ENCODE measurements around the gene ZBTB7C. TPM values are rescaled to one million over a fixed set of nuclear protein-coding genes. Genes with fewer than 3 reads are reported as not detected.

The ZBTB7C gene
- total and polyA plus RNA-seq, 2 donors: 4.6 to 8.6 TPM

DNA sequence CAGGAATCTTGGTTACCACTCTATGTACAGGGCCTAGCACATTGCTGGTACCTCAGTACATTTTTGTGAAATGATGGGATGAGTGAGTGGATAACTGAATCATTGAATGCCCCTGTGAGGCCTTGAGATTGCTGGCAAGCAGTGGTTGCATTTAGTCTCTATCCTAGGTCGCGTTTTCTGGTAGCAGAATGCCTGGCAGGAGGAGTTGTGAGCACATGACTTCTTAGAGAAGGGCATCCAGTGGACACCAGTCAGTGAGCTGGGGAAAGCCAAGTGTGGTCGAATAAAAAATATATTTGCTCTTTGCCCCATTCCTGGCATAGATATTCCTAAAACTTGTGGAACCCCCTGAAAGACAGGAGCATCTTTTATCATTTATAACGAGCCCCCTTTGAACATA lies 416.9 kb downstream of the ZBTB7C start:
- Histone ChIP-seq H3K4me3 (ENCODE audit: low read depth, low read length) (no peak overlapping the region), H3K36me3 (ENCODE audit: insufficient read depth) (no peaks in the 10 kb centered on the region), H3K27ac (ENCODE audit: low read depth) (no peak overlapping the region), H3K4me1 (ENCODE audit: insufficient read depth) (no peaks in the 10 kb centered on the region)
- WGBS: 89% methylated on average over 4 of the region's 4 CpGs
- DNase-seq (ENCODE audit: extremely low spot score): no peak

- Histone ChIP-seq H3K27ac (ENCODE audit: low read depth) (no peak overlapping the region), H3K4me3 (ENCODE audit: low read depth, low read length) (no peak overlapping the region), H3K36me3 (ENCODE audit: insufficient read depth) (no peaks in the 10 kb centered on the region), H3K4me1 (ENCODE audit: insufficient read depth) (no peaks in the 10 kb centered on the region)
- no peak for DNase-seq (ENCODE audit: extremely low spot score)
- 74% methylated on average over 5 of the region's 5 CpGs for WGBS
Measured at GRCh38 chr18:47990981-47991380, 418.2 kb downstream of the ZBTB7C start.

DNA sequence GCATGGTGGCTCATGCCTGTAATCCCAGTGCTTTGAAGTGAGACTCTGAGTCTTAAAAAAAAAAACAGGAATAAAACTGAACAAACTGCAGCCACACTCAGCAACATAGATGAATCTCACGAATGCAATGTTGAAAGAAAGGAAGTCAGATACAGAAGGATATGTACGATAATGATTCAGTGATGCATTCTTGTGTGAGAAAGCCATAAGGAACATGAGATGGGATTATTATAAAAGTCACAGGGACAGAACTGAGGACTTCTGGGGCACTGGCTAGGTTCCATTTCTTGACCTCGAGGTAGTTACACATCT lies 421.8 kb downstream of the ZBTB7C start:
- no peaks in the 10 kb centered on the region for H3K36me3 ChIP-seq (ENCODE audit: insufficient read depth)
- H3K27ac ChIP-seq (ENCODE audit: low read depth): no peak overlapping the region
- H3K4me1 ChIP-seq (ENCODE audit: insufficient read depth): no peaks in the 10 kb centered on the region
- no peak overlapping the region for H3K4me3 ChIP-seq (ENCODE audit: low read depth, low read length)
- 41% methylated on average over 3 of the region's 3 CpGs for WGBS
- DNase-seq (ENCODE audit: extremely low spot score): no peak

DNA sequence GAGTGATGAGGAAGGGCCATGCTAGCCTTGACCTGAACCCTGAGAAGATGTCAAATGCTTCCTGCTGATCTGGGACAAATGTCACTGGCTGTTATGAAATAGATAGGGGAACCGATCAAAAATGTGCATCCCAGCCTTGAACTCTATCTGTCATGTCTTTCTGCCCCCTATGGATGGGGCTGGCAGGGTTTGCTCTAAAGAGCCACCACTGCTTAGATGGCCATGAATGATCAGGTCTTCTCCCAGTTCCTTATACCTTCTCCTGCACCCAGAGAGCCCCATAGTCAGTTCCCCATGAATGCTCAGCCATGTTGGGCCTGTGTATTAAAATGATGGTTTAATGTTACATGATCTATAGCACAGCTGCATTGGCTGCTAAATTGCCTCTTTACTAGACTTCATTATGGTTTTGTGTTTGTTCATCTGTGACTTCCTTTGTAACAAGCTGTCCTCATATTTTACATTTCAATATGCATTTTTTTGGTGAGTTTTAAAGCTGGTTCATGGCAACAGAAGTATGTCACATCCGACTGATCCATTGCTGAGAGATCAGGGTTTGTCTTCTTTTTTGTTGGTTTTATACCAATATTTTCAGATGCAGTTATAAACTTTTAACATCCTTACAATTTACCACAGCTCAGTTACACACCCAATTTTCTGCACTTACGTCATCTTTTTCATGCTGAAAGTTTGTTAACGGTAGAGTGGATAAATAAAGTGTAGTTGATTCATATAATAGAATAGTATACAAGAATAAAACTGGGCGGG lies 422.4 kb downstream of the ZBTB7C start:
- no peak overlapping the region for H3K27ac ChIP-seq (ENCODE audit: low read depth)
- H3K4me3 ChIP-seq (ENCODE audit: low read depth, low read length): no peak overlapping the region
- 61% methylated on average over 5 of the region's 5 CpGs for WGBS
- no peaks in the 10 kb centered on the region for H3K4me1 ChIP-seq (ENCODE audit: insufficient read depth)
- no peaks in the 10 kb centered on the region for H3K36me3 ChIP-seq (ENCODE audit: insufficient read depth)
- DNase-seq (ENCODE audit: extremely low spot score): no peak

DNA sequence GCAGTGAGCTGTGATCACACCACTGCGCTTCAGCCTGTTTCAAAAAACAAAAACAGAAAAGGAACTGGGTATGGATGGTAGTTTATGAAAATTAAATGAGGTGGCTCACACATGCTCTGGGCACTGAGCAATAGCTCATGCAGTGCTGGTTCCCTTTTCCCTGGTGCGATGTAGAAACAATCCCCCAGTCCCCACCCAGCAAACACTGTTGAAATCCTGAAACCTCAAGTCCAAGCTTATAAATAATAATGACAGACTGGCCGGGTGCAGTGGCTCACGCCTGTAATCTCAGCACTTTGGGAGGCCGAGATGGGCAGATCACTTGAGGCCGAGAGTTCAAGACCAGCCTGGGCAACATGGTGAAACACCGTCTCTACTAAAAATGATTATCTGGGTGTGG lies 423.3 kb downstream of the ZBTB7C start:
- Histone ChIP-seq H3K4me1 (ENCODE audit: insufficient read depth) (no peaks in the 10 kb centered on the region), H3K27ac (ENCODE audit: low read depth) (no peak overlapping the region), H3K36me3 (ENCODE audit: insufficient read depth) (no peaks in the 10 kb centered on the region), H3K4me3 (ENCODE audit: low read depth, low read length) (no peak overlapping the region)
- WGBS: 82% methylated on average over 7 of the region's 7 CpGs
- DNase-seq (ENCODE audit: extremely low spot score): no peak

DNA sequence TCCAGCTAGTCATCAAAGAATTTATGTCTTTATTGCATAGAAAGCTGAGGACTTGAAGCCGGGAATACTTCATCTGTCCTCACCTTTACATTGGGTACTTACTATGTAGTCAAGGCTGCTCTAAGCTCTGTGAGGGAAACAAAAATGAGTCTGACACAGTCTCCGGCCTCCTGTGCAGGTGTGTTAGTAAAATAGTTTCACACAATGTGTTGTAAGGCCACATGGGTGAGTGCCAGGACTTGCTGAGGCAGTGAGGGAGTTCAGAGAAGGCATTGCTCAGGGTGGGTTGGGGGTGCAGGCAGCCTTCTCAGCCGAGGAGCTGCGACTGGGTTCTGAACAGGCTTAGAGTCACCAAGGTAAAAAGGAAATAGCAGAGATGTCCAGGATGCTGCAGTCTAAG lies 424.2 kb downstream of the ZBTB7C start:
- no peaks in the 10 kb centered on the region for H3K4me1 ChIP-seq (ENCODE audit: insufficient read depth)
- no peak overlapping the region for H3K27ac ChIP-seq (ENCODE audit: low read depth)
- no peaks in the 10 kb centered on the region for H3K36me3 ChIP-seq (ENCODE audit: insufficient read depth)
- DNase-seq (ENCODE audit: extremely low spot score): no peak
- H3K4me3 ChIP-seq (ENCODE audit: low read depth, low read length): no peak overlapping the region
- 89% methylated on average over 4 of the region's 4 CpGs for WGBS

GRCh38 chr18:47983946-47984345 lies 425.2 kb downstream of the ZBTB7C start:
- no peak overlapping the region for H3K27ac ChIP-seq (ENCODE audit: low read depth)
- H3K4me3 ChIP-seq (ENCODE audit: low read depth, low read length): no peak overlapping the region
- WGBS: 79% methylated on average over 6 of the region's 6 CpGs
- H3K36me3 ChIP-seq (ENCODE audit: insufficient read depth): no peaks in the 10 kb centered on the region
- no peak for DNase-seq (ENCODE audit: extremely low spot score)
- no peaks in the 10 kb centered on the region for H3K4me1 ChIP-seq (ENCODE audit: insufficient read depth)

GRCh38 chr18:47983055-47983454 lies 426.1 kb downstream of the ZBTB7C start:
- no peak for DNase-seq (ENCODE audit: extremely low spot score)
- H3K4me3 ChIP-seq (ENCODE audit: low read depth, low read length): no peak overlapping the region
- H3K27ac ChIP-seq (ENCODE audit: low read depth): no peak overlapping the region
- H3K4me1 ChIP-seq (ENCODE audit: insufficient read depth): no peaks in the 10 kb centered on the region
- H3K36me3 ChIP-seq (ENCODE audit: insufficient read depth): no peaks in the 10 kb centered on the region
- WGBS: 76% methylated on average over 2 of the region's 2 CpGs

- DNase-seq (ENCODE audit: extremely low spot score): no peak
- 94% methylated on average over 4 of the region's 4 CpGs for WGBS
Measured at GRCh38 chr18:47981830-47982229, 427.4 kb downstream of the ZBTB7C start.

DNA sequence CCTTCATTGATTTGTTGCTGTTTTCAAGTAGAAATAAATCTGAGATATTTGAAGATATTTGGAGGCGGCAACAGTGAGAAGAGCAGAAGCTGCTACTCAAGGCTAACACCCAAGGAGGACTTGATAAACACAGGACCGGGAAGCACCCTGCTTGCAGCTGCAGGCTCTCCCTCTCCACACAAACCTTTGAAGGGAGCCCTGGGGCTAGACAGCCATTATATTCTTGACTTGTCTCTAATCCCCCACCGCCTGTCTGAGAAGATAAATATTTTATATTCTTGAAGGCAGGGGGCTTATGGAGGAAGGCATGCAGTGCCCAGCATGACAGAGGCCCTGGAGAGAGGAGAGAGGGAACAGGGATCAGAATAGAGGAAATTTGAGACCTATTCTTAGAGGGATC lies 427.9 kb downstream of the ZBTB7C start:
- WGBS: 71% methylated on average over 3 of the region's 3 CpGs
- H3K36me3 ChIP-seq (ENCODE audit: insufficient read depth): no peaks in the 10 kb centered on the region
- DNase-seq (ENCODE audit: extremely low spot score): no peak
- H3K4me3 ChIP-seq (ENCODE audit: low read depth, low read length): no peak overlapping the region
- no peaks in the 10 kb centered on the region for H3K4me1 ChIP-seq (ENCODE audit: insufficient read depth)
- H3K27ac ChIP-seq (ENCODE audit: low read depth): no peak overlapping the region

More at GRCh38 chr18:47981830-47982229, 427.4 kb downstream of the ZBTB7C start:
- Histone ChIP-seq H3K27ac (ENCODE audit: low read depth) (no peak overlapping the region), H3K4me1 (ENCODE audit: insufficient read depth) (no peaks in the 10 kb centered on the region), H3K36me3 (ENCODE audit: insufficient read depth) (no peaks in the 10 kb centered on the region), H3K4me3 (ENCODE audit: low read depth, low read length) (no peak overlapping the region)

DNA sequence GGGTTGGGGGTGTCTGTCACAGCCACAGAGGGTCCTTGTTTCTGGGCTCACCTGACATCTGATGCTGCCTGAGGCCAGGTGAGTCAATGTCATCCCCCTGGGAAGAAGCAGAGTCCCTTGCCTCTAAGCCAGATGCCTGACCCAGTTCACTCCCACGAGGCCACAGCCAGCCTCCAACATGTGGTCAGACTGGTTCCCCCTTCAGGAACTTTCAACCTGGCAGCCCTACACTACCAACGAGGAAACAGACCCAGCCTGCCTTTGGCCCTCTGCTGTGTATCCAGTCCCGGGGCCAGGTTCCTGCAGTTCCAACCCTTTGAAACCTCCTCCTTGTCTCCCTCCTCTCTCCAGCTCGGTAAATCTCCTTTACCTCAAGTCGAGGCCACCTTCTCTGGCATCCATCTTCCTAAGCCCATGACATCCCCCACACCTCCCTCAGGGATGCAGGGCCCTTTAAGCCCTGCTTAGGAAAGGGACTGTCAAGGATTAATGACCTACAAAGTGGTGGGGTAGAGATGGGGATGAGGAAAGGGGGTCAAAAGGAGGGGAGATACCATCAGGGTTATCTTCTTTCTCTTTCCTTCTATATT lies 429.5 kb downstream of the ZBTB7C start:
- DNase-seq (ENCODE audit: extremely low spot score): no peak
- 60% methylated on average over 5 of the region's 5 CpGs for WGBS

GRCh38 chr18:47978603-47979002 lies 430.6 kb downstream of the ZBTB7C start:
- Histone ChIP-seq H3K36me3 (ENCODE audit: insufficient read depth) (no peaks in the 10 kb centered on the region), H3K4me1 (ENCODE audit: insufficient read depth) (no peaks in the 10 kb centered on the region), H3K4me3 (ENCODE audit: low read depth, low read length) (no peak overlapping the region), H3K27ac (ENCODE audit: low read depth) (no peak overlapping the region)
- 82% methylated on average over 1 of the region's 1 CpG for WGBS
- no peak for DNase-seq (ENCODE audit: extremely low spot score)

More for the DNA sequence above, 429.5 kb downstream of the ZBTB7C start:
- no peak overlapping the region for H3K27ac ChIP-seq (ENCODE audit: low read depth)
- no peak overlapping the region for H3K4me3 ChIP-seq (ENCODE audit: low read depth, low read length)
- H3K4me1 ChIP-seq (ENCODE audit: insufficient read depth): no peaks in the 10 kb centered on the region
- H3K36me3 ChIP-seq (ENCODE audit: insufficient read depth): no peaks in the 10 kb centered on the region

- no peaks in the 10 kb centered on the region for H3K36me3 ChIP-seq (ENCODE audit: insufficient read depth)
- WGBS: 91% methylated on average over 2 of the region's 2 CpGs
Measured at GRCh38 chr18:47978141-47978540, 431.0 kb downstream of the ZBTB7C start.

More at GRCh38 chr18:47978141-47978540, 431.0 kb downstream of the ZBTB7C start:
- Histone ChIP-seq H3K4me3 (ENCODE audit: low read depth, low read length) (no peak overlapping the region), H3K4me1 (ENCODE audit: insufficient read depth) (no peaks in the 10 kb centered on the region), H3K27ac (ENCODE audit: low read depth) (no peak overlapping the region)
- DNase-seq (ENCODE audit: extremely low spot score): no peak

Measured in urinary bladder (tissue), 4 donors.